OCI-LY3 (cell line): ENCODE results near the gene DNAJC19.

ENCODE experiments used
- H2AFZ ChIP-seq: fragments of 200-600, 300-600 bp; shearing (Covaris generic); 2 replicates; pipeline ENCODE4 v1.6.0; 2014; ENCODE audit warnings: antibody characterized with exemption, low read depth, low read length
- H3K27ac ChIP-seq: fragments of 200-600, 300-600 bp; sonication (generic); 2 replicates; pipeline ENCODE4 v1.5.1; 2014; ENCODE audit warnings: mild to moderate bottlenecking, low read length, moderate library complexity, mixed read lengths
- H3K27me3 ChIP-seq: fragments of 200-600, 300-600 bp; sonication (generic); 2 replicates; pipeline ENCODE4 v1.6.1; 2014; ENCODE audit warnings: low read depth, low read length, mixed read lengths
- H3K36me3 ChIP-seq: fragments of 200-600, 300-600 bp; sonication (generic); replicated peaks from 2 replicates; pipeline ENCODE3; 2014; ENCODE audit warnings: low read depth, low read length, mixed read lengths
- H3K4me1 ChIP-seq: fragments of 300-600, 200-600 bp; sonication (generic); 2 replicates; pipeline ENCODE4 v1.6.1; 2014; ENCODE audit warnings: low read length, mixed read lengths
- H3K4me2 ChIP-seq: fragments of 200-600, 300-600 bp; sonication (generic); 2 replicates; pipeline ENCODE4 v1.6.1; 2014; ENCODE audit warnings: low read length, mixed read lengths
- H3K4me3 ChIP-seq: fragments of 300-600, 200-600 bp; sonication (generic); 2 replicates; pipeline ENCODE4 v1.5.1; 2014; ENCODE audit warnings: antibody characterized with exemption, mild to moderate bottlenecking, low read length, moderate library complexity
- H3K79me2 ChIP-seq: fragments of 300-600, 200-600 bp; shearing (Covaris generic); 2 replicates; pipeline ENCODE4 v1.6.1; 2014; ENCODE audit warnings: mild to moderate bottlenecking, low read length, mixed read lengths
- H3K9ac ChIP-seq: fragments of 300-600, 200-600 bp; shearing (Covaris generic); 2 replicates; pipeline ENCODE4 v1.6.0; 2014; ENCODE audit warnings: mild to moderate bottlenecking, low read length, moderate library complexity
- H3K9me3 ChIP-seq: fragments of 200-600, 300-600 bp; shearing (Covaris generic); 2 replicates; pipeline ENCODE4 v1.6.1; 2014; ENCODE audit warnings: low read length, mixed read lengths; ENCODE audit not compliant: insufficient read depth
- H4K20me1 ChIP-seq: fragments of 200-600, 300-600 bp; sonication (generic); 2 replicates; pipeline ENCODE4 v1.6.1; 2016; ENCODE audit warnings: low read length, mixed read lengths; ENCODE audit not compliant: insufficient read depth
- CTCF ChIP-seq: fragments of 200-600, 300-600 bp; sonication (generic); IDR thresholded peaks from 2 replicates; pipeline ENCODE4 v1.5.1; 2014; ENCODE audit warnings: antibody characterized with exemption, low read length, low read depth
- EZH2phosphoT487 ChIP-seq: fragments of 200-600 bp; shearing (Covaris generic); IDR thresholded peaks from 2 replicates; pipeline ENCODE4 v1.6.1; 2018; ENCODE audit warnings: antibody characterized with exemption, mixed run types, low read depth

Gene DNAJC19

GRCh38 chr3:180981912-180982311 is 7.6 kb downstream of the DNAJC19 start:
- peaks cover 21% of the 10 kb centered on the region for H3K36me3 ChIP-seq
- H3K27ac ChIP-seq, result no peak overlapping the region
- 0 out of 2 replicates have a peak, but pooled peaks cover 2% of the 10 kb centered on the region for H4K20me1 ChIP-seq
- no peaks in the 10 kb centered on the region for H3K4me1 ChIP-seq
- no peaks in the 10 kb centered on the region for H3K27me3 ChIP-seq
- no peak overlapping the region for H2AFZ ChIP-seq
- no peak overlapping the region for H3K4me3 ChIP-seq
- H3K4me2 ChIP-seq, result no peak overlapping the region
- TF ChIP-seq EZH2phosphoT487 (no peak), CTCF (no peak)
- H3K9me3 ChIP-seq, result no peaks in the 10 kb centered on the region
- H3K79me2 ChIP-seq, result no peaks in the 10 kb centered on the region
- H3K9ac ChIP-seq, result no peak overlapping the region

GRCh38 chr3:180980611-180981010 is 8.9 kb downstream of the DNAJC19 start:
- Histone ChIP-seq H3K4me2 (no peak overlapping the region), H3K27me3 (no peaks in the 10 kb centered on the region), H3K36me3 (peaks cover 25% of the 10 kb centered on the region), H4K20me1 (0 out of 2 replicates have a peak, but pooled peaks cover 2% of the 10 kb centered on the region), H3K9ac (no peak overlapping the region), H3K4me3 (no peak overlapping the region), H3K27ac (no peak overlapping the region), H2AFZ (no peak overlapping the region), H3K79me2 (no peaks in the 10 kb centered on the region), H3K4me1 (no peaks in the 10 kb centered on the region), H3K9me3 (no peaks in the 10 kb centered on the region)
- no peak for TF ChIP-seq EZH2phosphoT487
- no peak for TF ChIP-seq CTCF

GRCh38 chr3:180979961-180980360 is 9.6 kb downstream of the DNAJC19 start:
- H3K4me1 ChIP-seq, result no peaks in the 10 kb centered on the region
- H3K4me2 ChIP-seq, result no peak overlapping the region
- H3K4me3 ChIP-seq, result no peak overlapping the region
- no peak overlapping the region for H3K27ac ChIP-seq
- TF ChIP-seq EZH2phosphoT487, result no peak
- no peak for TF ChIP-seq CTCF
- no peaks in the 10 kb centered on the region for H3K9me3 ChIP-seq
- H3K27me3 ChIP-seq, result no peaks in the 10 kb centered on the region
- H3K36me3 ChIP-seq, result peaks cover 25% of the 10 kb centered on the region
- no peak overlapping the region for H2AFZ ChIP-seq
- H4K20me1 ChIP-seq, result peaks cover 2% of the 10 kb centered on the region; the same call in 1 of the 2 replicates
- H3K79me2 ChIP-seq, result no peaks in the 10 kb centered on the region
- no peak overlapping the region for H3K9ac ChIP-seq

GRCh38 chr3:180977498-180977897 is 12.0 kb downstream of the DNAJC19 start:
- H3K27ac ChIP-seq, result no peak overlapping the region
- peaks cover 19% of the 10 kb centered on the region for H3K4me1 ChIP-seq
- no peaks in the 10 kb centered on the region for H3K27me3 ChIP-seq
- H3K79me2 ChIP-seq, result no peaks in the 10 kb centered on the region
- TF ChIP-seq EZH2phosphoT487 (no peak), CTCF (no peak)
- H3K4me2 ChIP-seq, result no peak overlapping the region
- H2AFZ ChIP-seq, result no peak overlapping the region
- peaks cover 23% of the 10 kb centered on the region for H4K20me1 ChIP-seq
- no peaks in the 10 kb centered on the region for H3K9me3 ChIP-seq
- H3K4me3 ChIP-seq, result no peak overlapping the region
- H3K36me3 ChIP-seq, result peaks cover 45% of the 10 kb centered on the region
- H3K9ac ChIP-seq, result no peak overlapping the region
